Keratinocyte (primary cell): ENCODE data around the gene MYH10. TPM values are rescaled to one million over a fixed set of nuclear protein-coding genes. Genes with fewer than 3 reads are reported as not detected.

ENCODE experiments used
- DNase-seq: peaks from one replicate; pipeline ENCODE4 v3.0.0-alpha.2; 2011; ENCODE audit warnings: low read depth, missing footprints, low spot score
- FAIRE-seq: peaks from 2 replicates; lab custom pipeline; 2011; peaks lifted over from hg19 to GRCh38; lab: Jason Lieb, UNC
- H2AFZ ChIP-seq: 2 replicates; pipeline ENCODE4 v1.6.0; 2012; ENCODE audit warnings: low read length, control low read depth, inconsistent platforms; ENCODE audit not compliant: control insufficient read depth
- H3K27ac ChIP-seq: 2 replicates; pipeline ENCODE4 v1.5.1; 2011; ENCODE audit warnings: low read length; ENCODE audit not compliant: control insufficient read depth, insufficient read depth
- H3K27me3 ChIP-seq: 3 replicates; pipeline ENCODE4 v1.6.0; 2011; ENCODE audit warnings: low read length; ENCODE audit not compliant: control insufficient read depth, insufficient read depth; ENCODE audit errors: extremely low read depth
- H3K36me3 ChIP-seq, 2 experiments: 2 replicates in 1 of 2; 3 replicates in 1 of 2; pipeline ENCODE4 v1.5.1; 2011; ENCODE audit warnings: low read length in 2 of 2, mild to moderate bottlenecking in 1 of 2; ENCODE audit not compliant: control insufficient read depth in 2 of 2, insufficient read depth in 2 of 2; ENCODE audit errors: extremely low read depth in 1 of 2
- H3K4me1 ChIP-seq: 3 replicates; pipeline ENCODE4 v1.5.1; 2011; ENCODE audit warnings: low read length; ENCODE audit not compliant: control insufficient read depth, insufficient read depth; ENCODE audit errors: extremely low read depth
- H3K4me2 ChIP-seq: 3 replicates; pipeline ENCODE4 v1.6.0; 2011; ENCODE audit warnings: low read depth, low read length; ENCODE audit not compliant: control insufficient read depth, insufficient read depth; ENCODE audit errors: extremely low read depth
- H3K4me3 ChIP-seq, 3 experiments: fragments of 200-600 bp in 1 of 3; sonication (generic) in 1 of 3; 2 replicates in 2 of 3; 3 replicates in 1 of 3; pipeline ENCODE4 v1.5.1; 2011 to 2016; ENCODE audit warnings: low read length in 3 of 3, mild to moderate bottlenecking in 3 of 3, control low read depth in 2 of 3, inconsistent platforms in 1 of 3, low read depth in 1 of 3, mixed read lengths in 1 of 3, mixed run types in 1 of 3, moderate library complexity in 1 of 3; ENCODE audit not compliant: control insufficient read depth in 2 of 3, insufficient read depth in 2 of 3; ENCODE audit errors: extremely low read depth in 1 of 3
- H3K79me2 ChIP-seq: 2 replicates; pipeline ENCODE4 v1.6.0; 2012; ENCODE audit warnings: low read length; ENCODE audit not compliant: control insufficient read depth, insufficient read depth
- H3K9ac ChIP-seq: 3 replicates; pipeline ENCODE4 v1.6.0; 2011; ENCODE audit warnings: low read length; ENCODE audit not compliant: control insufficient read depth, insufficient read depth; ENCODE audit errors: extremely low read depth
- H3K9me1 ChIP-seq: 3 replicates; pipeline ENCODE4 v1.6.0; 2011; ENCODE audit warnings: low read length; ENCODE audit not compliant: control insufficient read depth, insufficient read depth; ENCODE audit errors: extremely low read depth
- H3K9me3 ChIP-seq: 2 replicates; pipeline ENCODE4 v1.5.1; 2012; ENCODE audit warnings: low read depth, low read length; ENCODE audit not compliant: control insufficient read depth
- H4K20me1 ChIP-seq: 3 replicates; pipeline ENCODE4 v1.6.0; 2011; ENCODE audit warnings: low read length; ENCODE audit not compliant: control insufficient read depth, insufficient read depth; ENCODE audit errors: extremely low read depth
- CTCF ChIP-seq, 3 experiments: IDR thresholded peaks in 1 of 3; conservative IDR thresholded peaks in 1 of 3; optimal IDR thresholded peaks in 1 of 3; 2 replicates in 2 of 3; 3 replicates in 1 of 3; pipeline versions ENCODE3 to v1.5.1; 2011; ENCODE audit warnings: low read length in 3 of 3, mild to moderate bottlenecking in 3 of 3, moderate library complexity in 2 of 3, control low read depth in 1 of 3, inconsistent platforms in 1 of 3; ENCODE audit not compliant: insufficient read depth in 2 of 3; ENCODE audit errors: extremely low read depth in 1 of 3
- EZH2 ChIP-seq: IDR thresholded peaks from one replicate; pipeline ENCODE4 v1.6.1; 2012; ENCODE audit warnings: inconsistent platforms, mild to moderate bottlenecking, low read length, moderate library complexity
- dilution Hi-C: fragments of 300-500 bp; cut with MboI; formaldehyde crosslinking; loops from one replicate; pipeline ENCODE4 v1.7.0; 2020; ENCODE audit warnings: low sequenced_read_pairs; ENCODE audit not compliant: extremely low pct_ligation_motif_present
- polyA plus RNA-seq, 5 experiments: library from polyadenylated mRNA; depleted of rRNA in 3 of 5; stranded (reverse) in 3 of 5; stranded (forward) in 1 of 5; unstranded in 1 of 5; fragments of >200 nt; gene quantifications; 1 replicate in 1 of 5; 2 replicates in 3 of 5; 3 replicates in 1 of 5; pipeline versions ENCODE4 v1.2.1 to v1.2.3, GENCODE V29; 2011 to 2012; ENCODE audit warnings: missing spikeins in 2 of 5, low read depth in 1 of 5, low replicate concordance in 1 of 5

The MYH10 gene
- polyA plus RNA-seq, 1 donor (not counting 4 experiments of a cell fraction or from before 2014, with no cell fraction given), result 21.2 TPM

- TF ChIP-seq EZH2 (no peak), CTCF (optimal IDR thresholded peaks at IDR 0.05 in 1 of 3, IDR thresholded peaks at IDR 0.05 in 1 of 3, conservative IDR thresholded peaks at IDR 0.05 in 1 of 3; ENCODE audit: extremely low read depth in 1 of 3, insufficient read depth in 2 of 3, low read length in 3 of 3) (no peak)
- Histone ChIP-seq H3K9me3 (no peaks in the 10 kb centered on the region), H3K27ac (no peak overlapping the region), H3K79me2 (no peaks in the 10 kb centered on the region), H3K9me1 (no peaks in the 10 kb centered on the region), H4K20me1 (no peaks in the 10 kb centered on the region), H3K36me3 (no peaks in the 10 kb centered on the region), H3K4me3 (no peak overlapping the region), H3K4me2 (no peak overlapping the region), H3K27me3 (peaks cover 5% of the 10 kb centered on the region), H2AFZ (no peak overlapping the region), H3K9ac (no peak overlapping the region), H3K4me1 (no peaks in the 10 kb centered on the region)
- FAIRE-seq (no peak), DNase-seq (no peak)
- dilution Hi-C loops, result loop anchor here (25.0 kb wide), 1 partner anchor 90 kb away; the partner anchor contains the start of gene CCDC42
Measured at GRCh38 chr17:8647202-8647601, 16.7 kb upstream of the MYH10 start.

GRCh38 chr17:8644507-8644902, 14.0 kb upstream of the MYH10 start:
- Histone ChIP-seq H3K4me1 (no peaks in the 10 kb centered on the region), H3K79me2 (no peaks in the 10 kb centered on the region), H3K9me1 (no peaks in the 10 kb centered on the region), H3K9me3 (no peaks in the 10 kb centered on the region), H3K4me2 (no peak overlapping the region), H3K9ac (no peak overlapping the region), H2AFZ (no peak overlapping the region), H3K4me3 (no peak overlapping the region), H3K27me3 (peaks cover 5% of the 10 kb centered on the region), H3K27ac (no peak overlapping the region), H4K20me1 (no peaks in the 10 kb centered on the region), H3K36me3 (no peaks in the 10 kb centered on the region)
- FAIRE-seq (no peak), DNase-seq (no peak)
- no peak for TF ChIP-seq EZH2
- no peak for TF ChIP-seq CTCF (optimal IDR thresholded peaks at IDR 0.05 in 1 of 3, IDR thresholded peaks at IDR 0.05 in 1 of 3, conservative IDR thresholded peaks at IDR 0.05 in 1 of 3; ENCODE audit: extremely low read depth in 1 of 3, insufficient read depth in 2 of 3, low read length in 3 of 3)
- dilution Hi-C loops, result loop anchor here (25.0 kb wide), 1 partner anchor 93 kb away; the partner anchor contains the start of gene CCDC42
